GM19438 (cell line): ENCODE data around the gene FBXL12.
"Not testable (repeated sequence)": the region's sequence is repeated elsewhere in the genome, so short reads cannot be mapped to it uniquely, and the experiment has no call there.

ENCODE experiments used
- ATAC-seq: cut with Tn5 transposase; IDR thresholded peaks from one replicate; pipeline ENCODE4 v1.9.1; 2021; ENCODE audit warnings: low read depth; ENCODE audit not compliant: unreplicated experiment

Gene FBXL12

GRCh38 chr19:9839415-9839814 is 20.5 kb upstream of the FBXL12 start:
- ATAC-seq: no peak

- ATAC-seq: no peak
Observed at GRCh38 chr19:9838324-9838723, 19.4 kb upstream of the FBXL12 start.

DNA sequence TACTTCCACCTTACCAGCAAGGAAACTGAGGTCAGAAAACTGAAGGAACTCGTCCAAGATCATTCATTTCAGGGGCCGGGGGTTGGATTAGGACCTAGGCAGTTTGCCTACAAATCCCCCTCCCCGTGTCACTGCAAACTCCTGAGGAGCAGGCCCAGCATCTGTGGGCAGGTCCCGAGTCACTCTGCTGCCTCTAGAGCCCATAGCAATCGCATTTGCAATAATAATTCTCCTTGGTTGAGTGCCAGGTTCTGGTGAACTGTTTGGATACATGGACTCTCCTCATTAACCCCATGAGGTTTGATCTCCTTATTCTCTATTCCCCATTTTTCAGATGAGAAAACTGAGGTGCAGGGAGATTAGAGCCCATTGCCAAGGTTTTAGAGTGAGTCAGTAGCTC is 17.1 kb upstream of the FBXL12 start:
- ATAC-seq: no peak

- ATAC-seq: peak; percentile 3
Observed at GRCh38 chr19:9835507-9835949, 16.6 kb upstream of the FBXL12 start.

DNA sequence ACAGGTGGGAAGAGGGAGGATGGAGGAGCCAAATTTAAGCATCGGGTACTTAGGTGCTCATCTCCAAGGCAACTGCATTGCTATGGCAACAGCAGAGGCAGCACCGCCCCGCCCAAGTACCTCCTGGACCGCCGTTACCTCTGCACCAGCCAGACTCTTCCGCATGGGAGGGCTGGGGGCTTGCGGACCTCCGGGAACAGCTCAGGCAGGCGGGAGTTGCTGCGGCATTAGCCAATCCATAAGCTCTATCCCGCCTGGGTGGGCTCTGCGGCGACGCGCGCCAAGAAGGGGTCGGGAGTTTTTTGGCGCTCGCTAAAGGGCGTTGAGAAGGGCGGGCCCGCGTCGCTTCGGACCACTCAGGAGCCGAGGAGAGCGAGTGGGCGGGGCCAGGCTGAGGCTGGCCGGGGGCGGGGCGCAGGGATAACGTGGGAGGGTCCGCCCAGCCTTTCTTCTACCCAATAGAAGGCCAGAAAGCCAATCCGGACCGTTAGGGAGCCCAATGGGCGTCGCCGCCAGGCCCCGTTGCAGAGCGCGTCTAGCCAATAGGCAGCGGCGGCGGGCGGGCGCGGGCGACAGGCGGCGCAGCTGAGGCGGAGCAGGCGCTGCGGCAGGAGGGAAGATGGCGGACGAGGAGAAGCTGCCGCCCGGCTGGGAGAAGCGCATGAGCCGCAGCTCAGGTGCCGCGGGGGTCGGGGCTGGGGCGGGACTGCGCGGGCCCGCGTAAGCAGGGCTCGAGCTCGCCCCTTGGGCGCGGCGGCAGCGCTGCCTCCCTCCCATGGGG is 16.0 kb upstream of the FBXL12 start, which contains the start of gene PIN1:
Gene PIN1 (plus strand): TSS at position 593 of the 781 bp plus-strand sequence. CDS start 27 bp downstream, at position 620.
- peak; percentile 90 for ATAC-seq

- no peak for ATAC-seq
Observed at GRCh38 chr19:9834307-9834725, 15.4 kb upstream of the FBXL12 start.

DNA sequence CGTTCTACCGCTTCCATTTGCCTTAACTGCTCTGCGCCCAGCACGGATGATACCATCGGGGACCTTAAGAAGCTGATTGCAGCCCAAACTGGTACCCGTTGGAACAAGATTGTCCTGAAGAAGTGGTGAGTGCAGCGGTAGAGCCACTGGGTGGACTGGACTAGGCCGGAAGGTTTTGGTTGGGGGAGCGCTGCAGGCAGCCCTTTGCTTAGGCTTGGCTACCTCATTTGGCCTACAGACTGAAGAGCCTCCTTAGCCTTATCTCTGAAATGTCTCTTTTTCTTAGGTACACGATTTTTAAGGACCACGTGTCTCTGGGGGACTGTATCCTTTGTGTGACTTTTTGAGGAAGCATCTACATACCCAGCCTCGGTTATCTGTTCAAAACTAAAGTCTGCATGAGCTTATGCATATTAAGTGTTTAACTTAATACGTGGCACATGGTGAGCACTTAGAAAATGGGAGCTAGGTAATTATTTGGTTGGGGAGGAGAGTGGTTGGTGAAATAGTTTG is 9.7 kb upstream of the FBXL12 start:
- no peak for ATAC-seq

DNA sequence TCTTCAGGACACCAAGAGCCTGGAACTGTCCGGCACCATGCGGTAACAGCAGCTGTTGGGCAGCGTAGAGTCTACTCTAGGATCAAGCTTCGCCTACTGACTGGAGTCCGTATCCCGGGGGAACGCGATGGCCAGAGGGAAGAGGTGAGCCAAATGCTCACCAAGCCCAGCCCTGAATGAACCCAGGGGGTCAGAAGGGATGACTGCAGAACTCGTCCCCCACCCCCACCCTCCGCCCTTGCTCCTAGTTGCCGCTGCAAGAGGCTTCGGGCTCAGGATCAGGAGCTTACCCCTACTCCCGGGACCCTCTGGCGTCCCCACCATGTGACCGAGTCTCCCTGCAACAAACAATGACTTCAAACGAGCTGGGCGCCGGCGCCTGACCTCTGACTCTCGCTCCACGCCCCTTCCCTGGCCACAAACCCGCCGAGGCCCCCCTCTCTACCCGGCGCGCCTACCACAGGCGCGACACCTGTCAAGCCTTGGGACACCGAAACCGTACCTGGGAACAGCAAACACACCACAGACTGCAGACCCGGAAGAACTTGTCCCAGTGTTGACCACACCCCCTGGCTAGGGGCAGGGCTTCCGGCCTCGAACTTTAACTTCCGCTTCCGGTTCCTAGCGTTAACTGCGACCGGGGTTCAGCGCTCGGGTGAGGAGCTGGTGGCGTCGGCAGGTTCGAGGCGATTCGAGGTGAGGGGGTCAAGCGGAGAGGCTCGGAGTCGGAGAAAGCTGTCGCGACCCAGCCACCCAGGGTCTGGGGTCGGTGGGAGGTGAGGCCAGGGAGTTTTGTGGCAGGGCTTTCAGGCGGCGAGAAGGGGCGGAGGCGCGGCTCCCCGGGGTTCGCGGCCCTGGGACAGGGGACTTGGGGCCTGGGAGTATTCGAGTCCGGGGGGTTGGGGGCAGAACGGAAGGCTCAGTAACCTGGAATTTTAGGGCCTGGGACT is 8.7 kb upstream of the FBXL12 start, which contains the start of gene UBL5:
Gene UBL5 (plus strand): TSS at position 630 of the 950 bp plus-strand sequence. CDS start 420 bp downstream, outside the sequence.
- ATAC-seq: peak; percentile 84

GRCh38 chr19:9823816-9824215 is 4.9 kb upstream of the FBXL12 start:
- ATAC-seq: no peak

- not testable (repeated sequence) for ATAC-seq
Observed at GRCh38 chr19:9820034-9820433, 1.2 kb upstream of the FBXL12 start.

DNA sequence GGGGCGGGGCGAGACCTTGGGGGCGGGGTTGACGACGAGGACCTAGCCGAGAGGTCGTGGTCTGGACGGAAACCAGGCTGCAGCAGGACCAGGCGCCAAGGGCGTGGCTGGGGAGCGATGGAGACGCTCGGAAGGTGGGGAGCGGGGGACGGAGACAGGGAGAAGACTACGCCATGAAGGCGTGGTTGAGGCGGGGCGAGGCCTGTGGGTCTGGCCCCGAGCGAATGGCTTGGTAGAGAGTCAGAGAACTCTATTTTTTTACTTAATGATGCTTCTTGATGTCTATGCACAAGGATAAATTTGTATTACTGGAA is 674 bp upstream of the FBXL12 start:
- no peak for ATAC-seq

DNA sequence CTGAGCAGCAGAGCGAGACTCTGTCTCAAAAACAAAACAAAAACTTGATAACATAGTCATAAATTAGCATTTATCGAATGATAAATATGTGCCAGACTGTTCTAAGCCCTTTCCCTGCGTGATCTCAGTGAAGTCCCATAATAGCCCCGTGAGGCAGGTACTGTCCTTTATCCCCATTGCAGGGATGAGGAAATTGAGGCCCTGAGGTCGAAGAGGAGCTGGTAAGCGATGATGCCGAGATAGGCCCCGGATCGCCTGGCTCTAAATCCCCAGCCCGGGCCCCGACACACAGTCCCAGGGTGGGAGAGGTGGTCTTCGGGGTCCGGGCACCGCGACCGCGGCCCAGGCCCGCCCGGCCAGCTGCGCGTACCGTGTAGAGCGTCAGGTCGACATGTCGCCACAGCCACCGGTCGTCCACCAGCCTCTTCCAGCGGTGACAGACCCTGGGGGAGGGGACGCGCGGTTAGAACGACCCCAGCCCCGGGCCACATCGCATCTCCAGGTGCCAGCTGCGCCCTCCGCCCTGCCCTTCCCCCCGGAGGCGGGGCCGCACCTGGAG is 625 bp downstream of the FBXL12 start:
- no peak for ATAC-seq

DNA sequence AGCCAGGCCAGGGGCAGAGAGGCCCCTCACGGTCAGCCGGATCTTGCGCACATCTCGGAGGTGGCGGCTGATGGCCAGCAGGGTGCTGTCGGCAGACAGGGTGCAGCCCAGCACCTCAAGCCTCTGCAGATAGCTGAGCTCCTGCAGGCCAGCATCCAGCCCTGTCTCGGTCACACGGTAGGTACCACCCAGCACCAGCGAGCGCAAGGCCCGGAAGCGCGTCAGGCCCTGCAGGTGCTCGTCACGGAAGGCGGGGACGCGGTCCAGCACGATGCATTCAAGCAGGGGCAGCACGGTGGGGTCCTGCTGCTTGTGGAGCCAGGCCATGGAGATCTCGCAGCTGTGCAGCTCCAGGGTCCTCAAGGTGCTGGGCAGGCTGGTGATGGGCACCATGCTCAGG is 7.7 kb downstream of the FBXL12 start:
- ATAC-seq: no peak

- no peak for ATAC-seq
Observed at GRCh38 chr19:9808855-9809824, 9.7 kb downstream of the FBXL12 start.

DNA sequence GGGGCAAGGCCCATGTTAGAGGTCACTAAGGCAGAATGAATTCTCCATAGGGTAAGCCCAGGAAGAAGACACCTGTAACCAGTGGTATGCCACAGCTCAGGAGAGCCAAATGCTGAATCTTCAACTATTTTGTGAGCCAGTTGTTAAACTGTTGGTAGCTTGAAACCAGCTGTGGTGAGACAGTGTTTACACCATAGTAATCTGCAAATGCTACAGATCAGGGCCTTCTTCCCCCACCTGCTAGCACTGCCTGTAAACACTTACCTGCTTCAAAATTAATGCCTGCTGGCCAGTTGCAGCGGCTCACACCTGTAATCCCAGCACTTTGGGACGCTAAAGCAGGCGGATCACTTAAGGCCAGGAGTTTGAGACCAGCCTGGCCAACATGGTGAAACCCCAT is 12.1 kb downstream of the FBXL12 start:
- no peak for ATAC-seq

DNA sequence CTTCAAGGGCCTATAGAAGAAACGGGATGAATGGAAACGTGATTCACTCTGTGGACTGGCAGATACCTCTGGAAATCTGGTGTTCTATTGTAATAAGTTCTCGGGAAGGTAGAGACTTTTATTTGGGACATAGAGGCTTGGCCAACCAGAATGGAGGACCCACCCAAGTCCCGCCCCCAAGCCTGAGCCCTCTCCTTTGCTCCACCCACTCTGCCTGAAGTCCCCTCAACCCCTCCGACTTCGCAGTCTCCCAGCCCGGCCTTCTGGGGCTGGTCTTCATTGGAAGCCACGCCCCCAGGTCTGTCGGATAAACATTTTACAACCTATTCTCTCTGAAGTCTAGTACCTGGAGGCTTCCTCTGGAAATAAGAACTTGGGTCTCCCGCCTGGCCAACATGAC is 16.9 kb downstream of the FBXL12 start:
- ATAC-seq: no peak

DNA sequence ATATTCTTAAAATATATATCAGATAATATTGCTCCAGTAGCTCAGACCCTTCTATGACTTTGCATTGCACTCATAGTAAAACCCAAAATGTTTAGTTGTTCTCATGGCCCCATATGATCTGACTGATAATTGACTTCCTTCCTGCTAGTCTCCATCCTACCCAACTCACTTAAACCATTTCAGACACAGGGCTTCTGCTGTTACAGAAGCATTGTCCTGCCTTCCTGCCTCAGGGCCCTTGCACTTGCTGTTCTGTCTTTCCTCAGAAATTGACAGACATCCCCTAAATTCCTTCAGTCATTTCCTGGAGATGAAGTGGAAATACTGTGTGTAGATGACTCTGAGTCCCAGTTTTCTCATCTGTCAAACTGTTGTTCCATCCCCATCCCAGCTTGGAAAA is 19.7 kb downstream of the FBXL12 start:
- no peak for ATAC-seq

DNA sequence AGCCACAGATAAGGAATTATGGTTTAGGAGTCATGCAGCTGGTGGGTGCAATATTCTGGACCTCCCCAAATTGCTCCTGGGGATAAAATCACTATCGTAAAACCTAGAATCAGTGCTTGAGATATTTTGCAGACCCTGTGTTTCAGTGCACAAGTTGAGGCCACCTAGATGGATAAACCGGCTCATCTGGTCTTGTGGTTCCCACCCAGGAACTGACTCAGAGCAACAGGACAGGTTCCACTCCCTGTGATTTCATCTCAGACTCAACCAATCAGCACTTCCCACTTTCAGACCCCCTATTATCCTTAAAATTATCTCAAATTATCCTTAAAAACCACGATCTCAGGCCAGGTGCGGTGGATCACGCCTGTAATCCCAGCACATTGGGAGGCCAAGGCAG is 21.0 kb downstream of the FBXL12 start:
- no peak for ATAC-seq

DNA sequence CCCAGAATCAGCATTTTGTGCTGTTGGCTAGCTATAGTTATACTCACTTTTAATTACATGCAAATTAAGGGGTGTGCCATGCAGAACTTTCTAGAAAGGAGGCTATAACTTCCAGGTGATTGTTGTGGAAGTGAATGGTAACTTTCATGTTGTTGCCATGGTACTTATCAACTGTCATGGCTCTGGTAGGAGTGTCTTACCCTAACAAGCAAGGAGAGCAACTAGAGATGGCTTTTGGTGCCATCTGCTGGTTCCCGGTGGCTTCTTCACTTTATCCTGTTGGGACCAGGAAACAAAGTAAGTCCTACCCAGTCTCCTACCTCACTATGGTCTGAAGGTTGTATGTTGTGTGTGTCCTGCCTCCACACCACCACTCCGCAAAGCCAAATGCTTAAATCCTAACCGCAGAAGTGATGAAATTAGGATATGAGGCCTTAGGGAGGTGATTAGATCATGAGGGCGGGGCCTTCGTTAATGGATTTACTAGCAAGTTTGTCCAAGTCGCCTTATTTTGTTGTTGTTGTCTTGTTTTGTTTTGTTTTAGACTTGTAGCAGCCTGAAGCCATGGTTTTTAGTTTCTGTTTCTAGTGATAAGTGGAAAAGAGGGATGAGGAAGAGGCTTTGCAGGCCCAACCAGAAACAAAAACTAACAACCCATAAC is 22.6 kb downstream of the FBXL12 start:
- no peak for ATAC-seq
